Measurements from ENCODE around the gene GIPC2.

GRCh38 chr1:78058670-78059069 lies 12.9 kb downstream of the GIPC2 start:
- TF ChIP-seq, protein P1, sequence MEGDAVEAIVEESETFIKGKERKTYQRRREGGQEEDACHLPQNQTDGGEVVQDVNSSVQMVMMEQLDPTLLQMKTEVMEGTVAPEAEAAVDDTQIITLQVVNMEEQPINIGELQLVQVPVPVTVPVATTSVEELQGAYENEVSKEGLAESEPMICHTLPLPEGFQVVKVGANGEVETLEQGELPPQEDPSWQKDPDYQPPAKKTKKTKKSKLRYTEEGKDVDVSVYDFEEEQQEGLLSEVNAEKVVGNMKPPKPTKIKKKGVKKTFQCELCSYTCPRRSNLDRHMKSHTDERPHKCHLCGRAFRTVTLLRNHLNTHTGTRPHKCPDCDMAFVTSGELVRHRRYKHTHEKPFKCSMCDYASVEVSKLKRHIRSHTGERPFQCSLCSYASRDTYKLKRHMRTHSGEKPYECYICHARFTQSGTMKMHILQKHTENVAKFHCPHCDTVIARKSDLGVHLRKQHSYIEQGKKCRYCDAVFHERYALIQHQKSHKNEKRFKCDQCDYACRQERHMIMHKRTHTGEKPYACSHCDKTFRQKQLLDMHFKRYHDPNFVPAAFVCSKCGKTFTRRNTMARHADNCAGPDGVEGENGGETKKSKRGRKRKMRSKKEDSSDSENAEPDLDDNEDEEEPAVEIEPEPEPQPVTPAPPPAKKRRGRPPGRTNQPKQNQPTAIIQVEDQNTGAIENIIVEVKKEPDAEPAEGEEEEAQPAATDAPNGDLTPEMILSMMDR (IDR thresholded peaks at IDR 0.05; ENCODE audit: extremely low read depth in 1 of 2, insufficient read depth in 1 of 2, low read depth in 1 of 2, low read length in 2 of 2), result no peak
- TF ChIP-seq POLR2A (IDR thresholded peaks at IDR 0.05; ENCODE audit: low read depth, low read length) (no peak), EZH2 (IDR thresholded peaks at IDR 0.05; ENCODE audit: borderline replicate concordance, low read depth, low read length, severe bottlenecking) (no peak), JUN (IDR thresholded peaks at IDR 0.05; ENCODE audit: borderline replicate concordance, insufficient read depth, insufficient read length, low read depth) (no peak)
